ENCODE data around the gene MXRA8.
"Not testable (repeated sequence)": the region's sequence is repeated elsewhere in the genome, so short reads cannot be mapped to it uniquely, and the experiment has no call there.

MXRA8 gene

DNA sequence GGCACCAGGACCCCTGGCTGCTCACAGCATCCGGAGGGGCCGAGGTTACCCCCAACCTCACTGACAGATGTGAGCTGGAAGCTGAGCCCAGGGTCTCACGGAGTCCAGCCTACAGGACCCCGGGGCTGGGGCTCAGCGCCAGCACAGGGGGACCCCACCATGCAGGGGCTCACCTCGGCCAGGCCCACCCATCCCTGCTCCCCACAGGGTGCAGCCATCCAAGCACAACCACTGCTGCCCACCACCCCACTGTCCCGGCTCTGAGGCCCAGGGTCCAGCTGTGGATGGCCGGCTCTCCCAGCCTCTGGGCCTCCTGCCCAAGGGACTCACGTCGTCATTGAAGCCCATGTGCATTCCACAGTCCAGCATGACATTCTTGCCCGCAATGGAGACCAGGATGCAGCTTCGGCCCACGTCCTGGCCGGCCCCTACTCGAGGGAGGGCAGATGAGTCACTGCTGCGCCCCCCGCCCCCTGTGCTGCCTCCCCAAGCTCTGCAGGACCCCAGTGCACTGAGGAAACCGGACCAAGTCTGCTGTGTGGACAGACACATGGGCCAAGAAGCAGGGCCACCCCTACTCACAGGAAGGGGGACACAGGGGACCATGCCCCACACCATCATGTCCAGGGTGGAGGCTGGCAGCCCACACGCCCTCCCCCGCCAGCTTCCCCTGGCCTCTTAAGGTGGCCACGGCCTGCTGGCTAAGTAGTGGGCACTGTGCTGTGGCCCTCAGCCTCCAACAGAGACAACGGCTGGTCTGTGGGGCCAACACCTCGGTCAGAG lies 37.5 kb downstream of the MXRA8 start:
- no peak for DNase-seq (ENCODE audit: low read depth, low spot score)

GRCh38 chr1:1319646-1319941 lies 38.8 kb downstream of the MXRA8 start:
- no peak for DNase-seq (ENCODE audit: low read depth, low spot score)

DNA sequence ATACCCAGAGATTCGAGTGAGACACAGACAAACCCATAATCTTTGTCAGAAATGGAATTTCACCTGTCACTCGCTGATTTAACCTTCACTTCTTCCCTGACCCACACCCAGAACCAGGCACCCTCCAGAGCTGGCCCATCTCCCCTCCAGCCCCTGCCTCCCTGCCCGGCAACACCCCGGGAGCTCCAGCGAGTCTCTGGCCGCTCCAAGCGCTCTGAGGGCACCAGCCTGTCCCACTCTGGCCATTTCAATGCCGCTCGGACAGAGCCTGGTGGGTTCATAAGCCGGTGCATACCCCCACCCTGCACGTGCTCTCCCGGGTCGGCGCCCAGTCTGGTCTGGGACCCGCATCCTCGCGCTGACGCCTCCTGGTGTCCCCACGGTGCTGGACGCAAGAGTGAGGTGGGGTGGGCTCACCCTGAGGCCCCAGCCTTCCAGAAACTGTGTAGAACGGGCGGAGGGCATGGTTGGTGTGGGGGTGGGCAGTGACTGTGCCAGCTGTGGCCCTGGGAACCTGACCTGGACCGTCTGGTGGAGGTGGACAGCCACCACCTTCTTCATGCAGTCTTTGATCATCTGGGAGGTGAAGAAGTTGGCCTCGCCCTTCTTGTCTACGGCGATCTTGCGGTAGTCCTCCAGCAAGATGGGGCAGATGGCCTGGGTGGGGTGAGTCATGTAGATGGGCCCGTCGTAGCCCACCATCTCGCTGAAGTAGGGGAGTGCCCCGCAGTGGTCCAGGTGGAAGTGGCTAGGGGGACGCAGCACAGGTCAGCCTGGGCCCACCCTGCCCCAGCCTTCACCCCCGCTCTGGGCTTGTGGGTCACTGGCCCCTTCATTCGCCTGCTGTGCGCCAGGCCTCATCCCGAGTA lies 39.3 kb downstream of the MXRA8 start:
- no peak for DNase-seq (ENCODE audit: low read depth, low spot score)

- DNase-seq (ENCODE audit: low read depth, low spot score) = no peak
Measured at GRCh38 chr1:1318131-1318652, 40.2 kb downstream of the MXRA8 start.

DNA sequence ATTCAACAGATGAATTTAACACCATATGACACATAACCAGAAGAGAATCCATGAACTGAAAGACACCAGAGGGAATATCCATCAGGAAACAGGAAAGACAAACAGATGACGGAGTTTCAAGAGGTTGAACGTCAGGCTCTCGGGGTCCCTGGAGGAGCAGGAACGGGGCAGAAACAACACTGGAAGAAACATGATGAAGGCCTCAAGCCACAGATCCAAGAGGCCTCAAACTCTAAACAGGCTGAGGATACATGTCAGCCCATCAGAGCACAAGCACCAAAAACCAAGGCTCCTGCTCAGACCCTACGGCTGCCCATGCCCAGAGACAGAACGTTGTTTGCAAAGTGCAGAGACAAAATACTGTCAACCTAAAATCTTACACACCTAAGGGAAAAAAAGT lies 40.9 kb downstream of the MXRA8 start:
- DNase-seq (ENCODE audit: low read depth, low spot score) = no peak

DNA sequence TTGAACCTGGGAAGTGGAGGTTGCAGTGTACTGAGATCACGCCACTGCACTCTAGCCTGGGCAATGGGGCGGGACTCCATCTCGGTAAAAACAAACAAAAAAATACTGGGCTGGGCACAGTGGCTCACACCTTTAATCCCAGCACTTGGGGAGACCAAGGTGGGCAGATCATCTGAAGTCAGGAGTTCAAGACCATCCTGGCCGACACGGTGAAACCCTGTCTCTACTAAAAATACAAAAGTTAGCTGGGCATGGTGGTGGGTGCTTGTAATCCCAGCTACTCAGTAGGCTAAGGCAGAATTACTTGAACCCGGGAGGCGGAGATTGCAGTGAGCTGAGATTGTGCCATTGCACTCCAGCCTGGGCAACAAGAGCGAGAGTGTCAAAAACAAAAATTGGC lies 42.2 kb downstream of the MXRA8 start:
- DNase-seq (ENCODE audit: low read depth, low spot score) = not testable (repeated sequence)

GRCh38 chr1:1315435-1315954 lies 42.9 kb downstream of the MXRA8 start:
- DNase-seq (ENCODE audit: low read depth, low spot score) = no peak

DNA sequence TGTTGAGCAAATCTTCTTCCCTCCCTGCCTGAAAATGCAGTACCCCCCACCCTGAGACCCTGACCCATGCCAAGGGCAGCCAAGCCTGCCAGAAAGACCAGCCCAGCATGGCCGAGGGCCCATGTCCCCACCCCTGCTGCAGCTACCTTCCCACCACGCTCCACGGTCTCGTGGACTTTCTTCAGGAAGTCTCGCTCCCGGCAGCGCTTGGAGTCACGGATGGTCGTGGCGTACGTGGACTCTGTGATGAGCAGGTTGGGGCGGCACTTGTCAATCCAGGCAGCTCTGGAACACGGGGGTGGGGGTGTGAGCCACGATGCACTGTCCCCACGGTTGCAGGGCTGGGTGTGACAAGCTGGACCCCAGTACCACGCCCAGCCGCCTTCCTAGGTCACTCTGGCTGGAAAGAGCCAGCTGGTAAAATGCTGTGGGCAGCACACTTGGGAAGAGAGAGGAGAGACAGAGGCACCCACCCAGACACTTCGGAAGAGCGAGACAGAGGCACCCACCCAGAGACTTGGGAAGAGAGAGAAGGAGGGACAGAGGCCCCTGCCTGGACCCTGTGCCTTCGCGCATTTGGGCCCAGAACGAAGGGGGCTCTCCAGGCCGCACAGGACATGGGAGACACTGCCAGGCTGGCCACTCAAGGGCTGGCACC lies 43.5 kb downstream of the MXRA8 start:
- DNase-seq (ENCODE audit: low read depth, low spot score) = no peak

GRCh38 chr1:1314237-1314586 lies 44.1 kb downstream of the MXRA8 start:
- DNase-seq (ENCODE audit: low read depth, low spot score) = no peak

GRCh38 chr1:1313500-1314236 lies 44.7 kb downstream of the MXRA8 start:
- DNase-seq (ENCODE audit: low read depth, low spot score) = no peak

GRCh38 chr1:1312450-1313314 lies 45.7 kb downstream of the MXRA8 start:
- no peak for DNase-seq (ENCODE audit: low read depth, low spot score)

- no peak for DNase-seq (ENCODE audit: low read depth, low spot score)
Measured at GRCh38 chr1:1311107-1312104, 46.9 kb downstream of the MXRA8 start.

DNA sequence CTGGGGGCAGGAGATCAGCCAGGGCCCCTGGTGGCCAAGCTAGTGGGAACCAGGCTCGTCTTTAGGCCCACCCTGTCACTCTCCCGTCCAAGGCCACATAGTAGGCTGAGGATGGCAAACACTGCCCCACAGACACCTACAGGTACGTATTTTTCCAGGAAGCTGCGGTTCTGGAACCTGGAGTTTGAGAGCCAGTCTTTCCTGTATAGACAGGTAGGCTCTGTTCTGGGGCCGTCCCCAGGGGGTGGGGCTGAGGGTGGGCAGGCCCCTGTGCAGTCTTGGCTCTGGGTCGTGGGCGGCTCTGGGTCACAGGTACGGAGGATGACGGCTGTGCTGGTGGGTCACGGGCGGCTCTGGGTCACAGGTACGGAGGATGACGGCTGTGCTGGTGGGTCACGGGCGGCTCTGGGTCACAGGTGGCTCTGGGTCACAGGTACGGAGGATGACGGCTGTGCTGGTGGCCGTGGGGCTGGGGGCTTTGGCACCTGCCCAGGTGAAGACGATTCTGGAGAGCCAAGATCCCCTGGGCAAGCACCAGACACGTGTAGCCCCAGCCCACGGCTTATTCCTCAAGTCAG lies 47.8 kb downstream of the MXRA8 start:
- DNase-seq (ENCODE audit: low read depth, low spot score) = no peak

- no peak for DNase-seq (ENCODE audit: low read depth, low spot score)
Measured at GRCh38 chr1:1310109-1310385, 48.3 kb downstream of the MXRA8 start.

- DNase-seq (ENCODE audit: low read depth, low spot score) = no peak
Measured at GRCh38 chr1:1309251-1310108, 48.9 kb downstream of the MXRA8 start.

GRCh38 chr1:1308756-1309250 lies 49.6 kb downstream of the MXRA8 start:
- DNase-seq (ENCODE audit: low read depth, low spot score) = no peak

DNA sequence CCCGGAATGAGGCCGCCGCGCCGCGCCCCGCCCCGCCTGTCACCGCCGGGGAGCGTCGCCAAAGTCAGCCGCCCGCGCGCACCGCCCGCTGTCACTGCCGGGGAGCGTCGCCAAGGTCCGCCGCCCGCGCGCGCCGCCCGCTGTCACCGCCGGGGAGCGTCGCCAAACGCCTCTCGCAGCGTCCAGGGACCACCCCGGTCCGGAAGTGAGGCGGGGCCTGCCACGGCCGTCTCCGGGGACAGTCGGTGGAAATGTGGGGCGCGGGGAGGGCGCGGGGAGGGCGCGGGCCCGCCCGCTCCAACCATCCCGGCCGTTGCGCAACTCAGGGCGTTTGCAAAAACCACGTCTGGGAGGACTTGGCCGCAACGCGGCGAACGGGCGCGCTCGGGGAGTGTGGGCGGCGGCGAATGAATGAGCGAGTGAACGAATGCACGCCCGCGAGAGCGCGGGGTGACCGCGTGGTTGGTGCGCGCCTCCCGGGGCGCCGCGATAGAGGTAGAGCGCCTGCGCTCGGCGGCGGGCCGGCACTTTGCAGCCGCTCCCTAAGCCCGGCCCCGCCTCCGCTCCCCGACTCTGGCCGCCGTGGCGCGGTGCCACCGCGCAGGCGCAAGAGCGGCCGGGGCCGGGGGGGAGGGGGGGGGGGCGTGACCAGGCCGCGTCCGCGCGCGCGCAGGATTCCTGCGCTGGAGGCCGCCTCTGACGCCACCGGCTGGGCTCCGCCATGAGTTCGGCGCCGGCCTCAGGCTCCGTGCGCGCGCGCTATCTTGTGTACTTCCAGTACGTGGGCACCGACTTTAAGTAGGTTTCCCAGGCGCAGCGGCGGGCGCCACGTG lies 50.2 kb downstream of the MXRA8 start, which contains the start of the genes ACAP3 and PUSL1:
Gene ACAP3 (minus strand): TSS at position 8 of the 833 bp plus-strand sequence. CDS start 115 bp downstream, outside the sequence.
Gene PUSL1 (plus strand): TSS at position 675 of the 833 bp plus-strand sequence. CDS start 47 bp downstream, at position 722.
- DNase-seq (ENCODE audit: low read depth, low spot score) = peak; percentile 79
